Gastrocnemius medialis (tissue), 4 donors: ENCODE data around the gene ARHGAP30. TPM values are rescaled to one million over a fixed set of nuclear protein-coding genes. Genes with fewer than 3 reads are reported as not detected.

Source experiments
- ATAC-seq, 2 donors: fragments of 150-250 bp; one replicate each; pipeline ENCODE4 v1.9.1; 2016
- DNase-seq, 2 donors: peaks; one replicate each; pipeline ENCODE4 v3.0.0-alpha.2; 2019
- H3K27ac ChIP-seq, 4 donors: fragments of 200-600 bp; sonication (generic); 1 replicate in 1 of 4; 2 replicates in 3 of 4; pipeline ENCODE4 v1.5.1; 2016 to 2018; ENCODE audit warnings: mild to moderate bottlenecking in 2 of 4, moderate library complexity in 1 of 4
- H3K27me3 ChIP-seq, 3 donors: fragments of 200-600 bp; sonication (generic) in 2 of 3; 1 replicate in 1 of 3; 2 replicates in 2 of 3; pipeline versions ENCODE4 v1.5.1 to v1.6.0; 2016 to 2019; ENCODE audit warnings: mild to moderate bottlenecking in 1 of 3, moderate library complexity in 1 of 3
- H3K36me3 ChIP-seq, 2 donors: fragments of 200-600 bp; sonication (generic) in 1 of 2; one replicate each; pipeline ENCODE4 v1.5.1; 2017 to 2018
- H3K4me1 ChIP-seq, 2 donors: fragments of 200-600 bp; sonication (generic) in 1 of 2; one replicate each; pipeline ENCODE4 v1.5.1; 2016 to 2017; ENCODE audit warnings: mild to moderate bottlenecking in 2 of 2
- H3K4me3 ChIP-seq, 4 donors: fragments of 200-600 bp; sonication (generic) in 3 of 4; 1 replicate in 1 of 4; 2 replicates in 3 of 4; pipeline ENCODE4 v1.5.1; 2016 to 2019; ENCODE audit warnings: mild to moderate bottlenecking in 2 of 4
- H3K9me3 ChIP-seq, 3 donors: fragments of 200-600 bp; sonication (generic) in 2 of 3; 1 replicate in 1 of 3; 2 replicates in 2 of 3; pipeline ENCODE4 v1.5.1; 2016 to 2019
- POLR2A ChIP-seq, 2 donors: fragments of 450-650 bp; IDR thresholded peaks; one replicate each; pipeline ENCODE4 v1.6.1; 2017; ENCODE audit warnings: antibody characterized with exemption in 2 of 2, mild to moderate bottlenecking in 2 of 2, moderate library complexity in 2 of 2
- in situ Hi-C, 4 donors: fragments of 200-750 bp; cut with MboI; loops; one replicate each; pipeline versions ENCODE4 v1.15.0 to v1.8.0; 2017; ENCODE audit warnings: low sequenced_read_pairs in 4 of 4
- intact Hi-C: fragments of 100-400 bp; cut with DNase I; formaldehyde crosslinking; loops from one replicate; pipeline ENCODE4 v1.15.1; 2023; ENCODE audit warnings: low total_unique reads
- total RNA-seq, 4 donors: library from RNA; depleted of rRNA; stranded (reverse); fragments of >200 nt; gene quantifications; one replicate each; pipeline versions ENCODE4 v1.1.0 to v1.2.3, GENCODE V29; 2016
- TF ChIP-seq, protein P1 (sequence below), 5 experiments: fragments of 450-650 bp in 3 of 5; fragments of 200-600 bp in 2 of 5; sonication (generic) in 2 of 5; IDR thresholded peaks in 4 of 5; conservative IDR thresholded peaks in 1 of 5; 1 replicate in 4 of 5; 2 replicates in 1 of 5; pipeline ENCODE4 v1.5.1; 2016 to 2019; ENCODE audit warnings: antibody characterized with exemption in 5 of 5, mild to moderate bottlenecking in 3 of 5, moderate library complexity in 3 of 5

Gene ARHGAP30
- total RNA-seq, 4 donors from 2014 or later, result 0.61 to 1.6 (median 1.0) TPM

- DNase-seq, result no peak
- H3K27ac ChIP-seq, result no peak overlapping the region
- H3K36me3 ChIP-seq, result peaks cover 0 to 9% of the 10 kb centered on the region in 2 donors
- H3K27me3 ChIP-seq, result no peaks in the 10 kb centered on the region
- no peaks in the 10 kb centered on the region for H3K4me1 ChIP-seq
- intact Hi-C loops (no loop called here), in situ Hi-C loops (loop anchor here in 2 of 4 donors (10.0 kb wide), 1 partner anchor 95 kb away; the partner anchor contains the start of gene KLHDC9 (in 2 of the 2))
- H3K9me3 ChIP-seq, result no peaks in the 10 kb centered on the region
- TF ChIP-seq, protein P1, sequence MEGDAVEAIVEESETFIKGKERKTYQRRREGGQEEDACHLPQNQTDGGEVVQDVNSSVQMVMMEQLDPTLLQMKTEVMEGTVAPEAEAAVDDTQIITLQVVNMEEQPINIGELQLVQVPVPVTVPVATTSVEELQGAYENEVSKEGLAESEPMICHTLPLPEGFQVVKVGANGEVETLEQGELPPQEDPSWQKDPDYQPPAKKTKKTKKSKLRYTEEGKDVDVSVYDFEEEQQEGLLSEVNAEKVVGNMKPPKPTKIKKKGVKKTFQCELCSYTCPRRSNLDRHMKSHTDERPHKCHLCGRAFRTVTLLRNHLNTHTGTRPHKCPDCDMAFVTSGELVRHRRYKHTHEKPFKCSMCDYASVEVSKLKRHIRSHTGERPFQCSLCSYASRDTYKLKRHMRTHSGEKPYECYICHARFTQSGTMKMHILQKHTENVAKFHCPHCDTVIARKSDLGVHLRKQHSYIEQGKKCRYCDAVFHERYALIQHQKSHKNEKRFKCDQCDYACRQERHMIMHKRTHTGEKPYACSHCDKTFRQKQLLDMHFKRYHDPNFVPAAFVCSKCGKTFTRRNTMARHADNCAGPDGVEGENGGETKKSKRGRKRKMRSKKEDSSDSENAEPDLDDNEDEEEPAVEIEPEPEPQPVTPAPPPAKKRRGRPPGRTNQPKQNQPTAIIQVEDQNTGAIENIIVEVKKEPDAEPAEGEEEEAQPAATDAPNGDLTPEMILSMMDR (IDR thresholded peaks at IDR 0.05 in 4 of 5, conservative IDR thresholded peaks at IDR 0.05 in 1 of 5), result no peak
- TF ChIP-seq POLR2A (IDR thresholded peaks at IDR 0.05), result no peak
- H3K4me3 ChIP-seq, result no peak overlapping the region
- ATAC-seq, result no peak
Measured at GRCh38 chr1:160999376-160999775, 70.3 kb downstream of the ARHGAP30 start.

DNA sequence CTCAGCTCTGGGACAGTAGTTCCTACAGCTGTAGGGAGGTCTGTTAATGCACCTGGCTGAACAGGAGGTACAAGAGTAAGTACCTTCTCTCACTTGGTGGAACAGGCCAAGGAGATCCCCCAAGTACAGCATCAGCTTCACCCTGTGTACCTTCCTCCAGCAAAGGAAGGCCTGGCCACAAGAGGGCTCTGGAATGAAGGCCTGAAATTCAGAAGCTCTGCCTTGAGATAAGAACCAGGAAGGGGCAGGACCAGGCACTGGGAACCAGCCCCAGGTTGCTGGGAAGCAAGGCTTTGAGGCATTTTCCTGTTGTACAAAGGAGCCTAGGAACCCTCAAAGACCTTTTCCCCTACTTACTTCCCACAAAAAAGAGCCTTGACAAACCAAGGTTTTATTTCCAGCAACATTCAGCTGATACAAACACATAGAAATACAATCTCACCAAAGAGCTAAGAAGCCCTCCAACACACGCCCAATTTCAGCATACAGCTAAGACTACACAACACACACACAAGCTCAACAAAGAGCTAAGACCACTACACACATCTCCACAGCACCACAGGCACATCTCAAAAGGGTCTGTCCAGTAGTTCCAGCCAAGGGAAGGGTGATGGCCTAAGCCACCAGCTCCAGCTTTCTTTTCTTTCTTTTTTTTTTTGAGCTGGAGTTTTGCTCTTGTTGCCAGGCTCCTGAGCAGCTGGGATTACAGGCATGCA lies 72.2 kb downstream of the ARHGAP30 start:
- DNase-seq, result peak in 1 of 2 donors; percentile 16
- H3K36me3 ChIP-seq, result peaks cover 0 to 9% of the 10 kb centered on the region in 2 donors
- TF ChIP-seq, protein P1 (IDR thresholded peaks at IDR 0.05 in 4 of 5, conservative IDR thresholded peaks at IDR 0.05 in 1 of 5), result peak in 3 of 5 experiments; percentile 47 to 53 (median 51)
- TF ChIP-seq POLR2A (IDR thresholded peaks at IDR 0.05), result no peak
- intact Hi-C loops, result loop anchor here (1.0 kb wide), 1 partner anchor 100 kb away; no protein-coding TSS in a partner anchor
- in situ Hi-C loops, result loop anchor here in 2 of 4 donors (10.0 kb wide), 1 partner anchor 97 kb away; the partner anchor contains the start of gene KLHDC9 (in 2 of the 2)
- no peaks in the 10 kb centered on the region for H3K9me3 ChIP-seq
- no peaks in the 10 kb centered on the region for H3K4me1 ChIP-seq
- peak overlapping the region in 3 of 4 donors; percentile 59 to 70 (median 62) for H3K27ac ChIP-seq
- peak; percentile 56 to 72 for ATAC-seq
- no peak overlapping the region for H3K4me3 ChIP-seq
- no peaks in the 10 kb centered on the region for H3K27me3 ChIP-seq

Other genes with a start within 250 kb of the ARHGAP30 start
- not detected for gene CD244, start 207.0 kb downstream of the ARHGAP30 start, total RNA-seq
- under 1 TPM in 1 of 4 donors, not detected in 3; 0.61 TPM for gene ITLN1, start 184.7 kb downstream of the ARHGAP30 start, total RNA-seq
- not detected for gene ITLN2, start 115.1 kb downstream of the ARHGAP30 start, total RNA-seq
- 1 to 10 TPM; 3.1 to 6.0 (median 5.3) TPM for gene F11R, start 48.7 kb downstream of the ARHGAP30 start, total RNA-seq
- gene TSTD1, start 30.9 kb downstream of the ARHGAP30 start, total RNA-seq, result 10 to 100 TPM in 3 of 4 donors, 1 to 10 TPM in 1; 8.6 to 52.6 (median 16.8) TPM
- gene USF1, start 23.9 kb downstream of the ARHGAP30 start, total RNA-seq, result 10 to 100 TPM; 41.9 to 55.1 (median 49.1) TPM
- not detected for gene NECTIN4, start 19.7 kb upstream of the ARHGAP30 start, total RNA-seq
- 1 to 10 TPM in 2 of 4 donors, under 1 TPM in 2; 0.89 to 2.4 (median 1.3) TPM for gene KLHDC9, start 28.5 kb upstream of the ARHGAP30 start, total RNA-seq
- 100 to 1,000 TPM in 1 of 4 donors, 10 to 100 TPM in 3; 62.4 to 106 (median 74.1) TPM for gene PFDN2, start 48.1 kb upstream of the ARHGAP30 start, total RNA-seq
- 10 to 100 TPM; 16.1 to 20.4 (median 17.9) TPM for gene NIT1, start 48.2 kb upstream of the ARHGAP30 start, total RNA-seq
- 10 to 100 TPM; 40.2 to 60.2 (median 46.3) TPM for gene DEDD, start 62.8 kb upstream of the ARHGAP30 start, total RNA-seq
- gene UFC1, start 84.1 kb upstream of the ARHGAP30 start, total RNA-seq, result 10 to 100 TPM; 57.9 to 66.7 (median 63.5) TPM
- 10 to 100 TPM; 16.5 to 20.8 (median 18.0) TPM for gene USP21, start 89.6 kb upstream of the ARHGAP30 start, total RNA-seq
- 10 to 100 TPM in 2 of 4 donors, 1 to 10 TPM in 2; 4.0 to 14.7 (median 7.3) TPM for gene PPOX, start 96.5 kb upstream of the ARHGAP30 start, total RNA-seq
- gene B4GALT3, start 107.6 kb upstream of the ARHGAP30 start, total RNA-seq, result 10 to 100 TPM; 35.5 to 47.7 (median 43.7) TPM
- gene ADAMTS4, start 129.2 kb upstream of the ARHGAP30 start, total RNA-seq, result 10 to 100 TPM in 1 of 4 donors, 1 to 10 TPM in 3; 1.2 to 12.4 (median 5.2) TPM
- gene NDUFS2, start 132.5 kb upstream of the ARHGAP30 start, total RNA-seq, result 100 to 1,000 TPM; 206 to 260 (median 226) TPM
- 10 to 100 TPM in 3 of 4 donors, 1 to 10 TPM in 1; 4.2 to 20.4 (median 18.5) TPM for gene FCER1G, start 145.4 kb upstream of the ARHGAP30 start, total RNA-seq
- 10 to 100 TPM in 2 of 4 donors, not detected in 2; 22.2 to 57.8 TPM for gene APOA2, start 153.7 kb upstream of the ARHGAP30 start, total RNA-seq
- gene TOMM40L, start 156.2 kb upstream of the ARHGAP30 start, total RNA-seq, result 10 to 100 TPM in 3 of 4 donors, 1 to 10 TPM in 1; 8.3 to 22.7 (median 16.9) TPM
- gene NR1I3, start 168.3 kb upstream of the ARHGAP30 start, total RNA-seq, result not detected
- gene PCP4L1, start 188.9 kb upstream of the ARHGAP30 start, total RNA-seq, result not detected
- gene MPZ, start 240.1 kb upstream of the ARHGAP30 start, total RNA-seq, result 1 to 10 TPM in 3 of 4 donors, under 1 TPM in 1; 0.61 to 3.4 (median 2.1) TPM
- 100 to 1,000 TPM in 1 of 4 donors, 10 to 100 TPM in 3; 47.5 to 112 (median 63.8) TPM for gene SDHC, start 244.5 kb upstream of the ARHGAP30 start, total RNA-seq